Activated effector memory CD4-positive, alpha-beta T cell treated with Interleukin-2 at 50 U/mL for 16 hours (primary cell): ENCODE measurements around the gene DMD.
"Not testable (repeated sequence)": the region's sequence is repeated elsewhere in the genome, so short reads cannot be mapped to it uniquely, and the experiment has no call there.

ENCODE experiments used
- DNase-seq: peaks from one replicate; pipeline ENCODE4 v3.0.0-alpha.2; 2020

The DMD gene

GRCh38 chrX:33149085-33149484, 62.3 kb downstream of the DMD start:
- DNase-seq, result no peak

- DNase-seq, result no peak
These were observed 69.0 kb downstream of the DMD start for GRCh38 chrX:33142331-33142730.

GRCh38 chrX:33138677-33139249, 72.6 kb downstream of the DMD start:
- DNase-seq, result no peak

GRCh38 chrX:33134164-33134563, 77.2 kb downstream of the DMD start:
- DNase-seq, result no peak

- DNase-seq, result no peak
These were observed 78.0 kb downstream of the DMD start for GRCh38 chrX:33133320-33133719.

GRCh38 chrX:33132569-33132968, 78.8 kb downstream of the DMD start:
- DNase-seq, result no peak

GRCh38 chrX:33129607-33130006, 81.7 kb downstream of the DMD start:
- DNase-seq, result no peak

GRCh38 chrX:33128048-33128805, 83.1 kb downstream of the DMD start:
- DNase-seq, result no peak

GRCh38 chrX:33126469-33126868, 84.9 kb downstream of the DMD start:
- DNase-seq, result no peak

- DNase-seq, result no peak
These were observed 101.5 kb downstream of the DMD start for GRCh38 chrX:33109858-33110257.

- no peak for DNase-seq
These were observed 104.6 kb downstream of the DMD start for GRCh38 chrX:33106737-33107136.

- no peak for DNase-seq
These were observed 116.3 kb downstream of the DMD start for GRCh38 chrX:33095079-33095478.

GRCh38 chrX:33087411-33087810, 123.9 kb downstream of the DMD start:
- no peak for DNase-seq

- no peak for DNase-seq
These were observed 124.5 kb downstream of the DMD start for GRCh38 chrX:33086886-33087285.

- no peak for DNase-seq
These were observed 129.0 kb downstream of the DMD start for GRCh38 chrX:33082371-33082770.

GRCh38 chrX:33078273-33078672, 133.1 kb downstream of the DMD start:
- no peak for DNase-seq

- DNase-seq, result not testable (repeated sequence)
These were observed 137.7 kb downstream of the DMD start for GRCh38 chrX:33073660-33074059.

GRCh38 chrX:33065415-33065814, 145.9 kb downstream of the DMD start:
- DNase-seq, result no peak

GRCh38 chrX:33062041-33062440, 149.3 kb downstream of the DMD start:
- DNase-seq, result no peak

- no peak for DNase-seq
These were observed 158.3 kb downstream of the DMD start for GRCh38 chrX:33053001-33053400.

GRCh38 chrX:33045882-33046281, 165.5 kb downstream of the DMD start:
- no peak for DNase-seq

GRCh38 chrX:33045245-33045644, 166.1 kb downstream of the DMD start:
- DNase-seq, result no peak

- no peak for DNase-seq
These were observed 170.2 kb downstream of the DMD start for GRCh38 chrX:33041141-33041540.

GRCh38 chrX:33032700-33033099, 178.6 kb downstream of the DMD start:
- DNase-seq, result no peak

- DNase-seq, result no peak
These were observed 196.4 kb downstream of the DMD start for GRCh38 chrX:33014949-33015348.
